Esophagus (tissue), 2 donors: ENCODE results near the gene SPATA12. TPM values are rescaled to one million over a fixed set of nuclear protein-coding genes. Genes with fewer than 3 reads are reported as not detected.

Source experiments
- H3K27ac ChIP-seq, 2 donors: one replicate each; pipeline ENCODE4 v1.5.1; 2013; ENCODE audit warnings: low read depth in 2 of 2, mild to moderate bottlenecking in 2 of 2, inconsistent platforms in 1 of 2, low read length in 1 of 2, moderate library complexity in 1 of 2
- H3K27me3 ChIP-seq, 2 donors: one replicate each; pipeline ENCODE4 v1.6.1; 2013; ENCODE audit warnings: low read length in 2 of 2, control low read depth in 1 of 2, mild to moderate bottlenecking in 1 of 2; ENCODE audit not compliant: insufficient read depth in 2 of 2, control insufficient read depth in 1 of 2
- H3K36me3 ChIP-seq, 2 donors: one replicate each; pipeline ENCODE4 v1.6.1; 2013; ENCODE audit warnings: low read length in 1 of 2; ENCODE audit not compliant: control insufficient read depth in 2 of 2, insufficient read depth in 2 of 2
- H3K4me1 ChIP-seq, 2 donors: one replicate each; pipeline ENCODE4 v1.6.1; 2013; ENCODE audit warnings: low read length in 1 of 2; ENCODE audit not compliant: control insufficient read depth in 2 of 2, insufficient read depth in 2 of 2
- H3K4me3 ChIP-seq, 2 donors: one replicate each; pipeline ENCODE4 v1.5.1; 2013; ENCODE audit warnings: low read length in 2 of 2, mild to moderate bottlenecking in 2 of 2, low read depth in 1 of 2, moderate library complexity in 1 of 2
- H3K9me3 ChIP-seq, 2 donors: one replicate each; pipeline ENCODE4 v1.6.1; 2013; ENCODE audit warnings: mild to moderate bottlenecking in 2 of 2, low read depth in 1 of 2, low read length in 1 of 2, moderate library complexity in 1 of 2; ENCODE audit not compliant: control insufficient read depth in 2 of 2, insufficient read depth in 1 of 2
- WGBS, 2 donors: extraction: QIAGEN DNeasy Blood & Tissue Kit; methylation state at CpG; one replicate each; pipeline ENCODE4 v1.1.7; 2013; 5-methylcytosine and 5-hydroxymethylcytosine counted together
- polyA plus RNA-seq, 2 donors: library from polyadenylated mRNA; stranded (reverse); fragments of 200-250 nt; gene quantifications; one replicate each; pipeline ENCODE4 v1.2.3, GENCODE V29; 2013
- donor health status: healthy with polysubstance abuse.
- donor health status: Bipolar disorder and iron deficiency.

The SPATA12 gene
- polyA plus RNA-seq, 2 donors = 0.02 to 0.05 TPM

GRCh38 chr3:57118254-57118653 is 57.8 kb downstream of the SPATA12 start:
- no peak overlapping the region for H3K27ac ChIP-seq
- H3K36me3 ChIP-seq = peaks cover 0 to 3% of the 10 kb centered on the region in 2 donors
- no peaks in the 10 kb centered on the region for H3K4me1 ChIP-seq
- no peaks in the 10 kb centered on the region for H3K27me3 ChIP-seq
- H3K9me3 ChIP-seq = no peaks in the 10 kb centered on the region
- WGBS, 2 donors = 40 to 41% methylated on average over 3 of the region's 3 CpGs
- no peak overlapping the region for H3K4me3 ChIP-seq

DNA sequence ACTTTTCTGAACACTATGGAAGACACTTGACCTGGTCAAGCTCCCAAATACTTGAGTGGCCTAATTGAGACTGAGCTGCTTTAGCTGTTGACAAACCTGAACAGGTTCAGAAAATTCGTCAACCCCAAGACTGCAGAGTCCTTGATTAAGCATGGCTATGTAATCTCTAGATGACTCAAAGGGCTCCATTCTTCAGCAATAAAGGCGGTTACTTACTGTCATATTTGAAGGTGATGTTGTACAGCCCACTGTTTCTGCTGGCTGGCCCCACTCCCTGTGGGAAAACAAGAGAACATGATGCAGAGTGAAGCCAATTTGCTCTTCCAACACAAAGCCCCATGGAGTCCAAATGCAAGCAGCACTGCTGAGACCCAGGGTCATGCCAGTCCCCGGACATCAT is 59.6 kb downstream of the SPATA12 start:
- 79 to 81% methylated on average over 3 of the region's 3 CpGs for WGBS, 2 donors
- Histone ChIP-seq H3K9me3 (no peaks in the 10 kb centered on the region), H3K36me3 (no peaks in the 10 kb centered on the region), H3K27me3 (no peaks in the 10 kb centered on the region), H3K4me1 (no peaks in the 10 kb centered on the region), H3K4me3 (no peak overlapping the region), H3K27ac (no peak overlapping the region)

- H3K9me3 ChIP-seq = no peaks in the 10 kb centered on the region
- no peak overlapping the region for H3K4me3 ChIP-seq
- 70 to 77% methylated on average over 10 of the region's 10 CpGs for WGBS, 2 donors
- H3K27ac ChIP-seq = no peak overlapping the region
- H3K4me1 ChIP-seq = no peaks in the 10 kb centered on the region
- no peaks in the 10 kb centered on the region for H3K36me3 ChIP-seq
- H3K27me3 ChIP-seq = no peaks in the 10 kb centered on the region
These were observed 60.1 kb downstream of the SPATA12 start for GRCh38 chr3:57120451-57121174.

Other genes with a start within 250 kb of the SPATA12 start
- under 1 TPM; 0.31 to 0.69 TPM for gene IL17RD, start 104.7 kb downstream of the SPATA12 start, polyA plus RNA-seq
- gene HESX1, start 139.3 kb downstream of the SPATA12 start, polyA plus RNA-seq = 1 to 10 TPM in 1 of 2 donors, under 1 TPM in 1; 0.51 to 1.1 TPM
- 10 to 100 TPM in 1 of 2 donors, 1 to 10 TPM in 1; 7.8 to 12.8 TPM for gene APPL1, start 167.1 kb downstream of the SPATA12 start, polyA plus RNA-seq
- gene ASB14, start 232.0 kb downstream of the SPATA12 start, polyA plus RNA-seq = under 1 TPM in 1 of 2 donors, not detected in 1; 0.06 TPM